Measurements from ENCODE around the gene EXD3.

EXD3 gene

GRCh38 chr9:137317718-137318511 lies 105.0 kb downstream of the EXD3 start:
- DNase-seq (ENCODE audit: low read depth, low spot score) = no peak

- no peak for DNase-seq (ENCODE audit: low read depth, low spot score)
These were observed 105.8 kb downstream of the EXD3 start for GRCh38 chr9:137317021-137317717.

- DNase-seq (ENCODE audit: low read depth, low spot score) = no peak
These were observed 106.7 kb downstream of the EXD3 start for GRCh38 chr9:137316012-137316981.

GRCh38 chr9:137315581-137316011 lies 107.4 kb downstream of the EXD3 start:
- no peak for DNase-seq (ENCODE audit: low read depth, low spot score)

DNA sequence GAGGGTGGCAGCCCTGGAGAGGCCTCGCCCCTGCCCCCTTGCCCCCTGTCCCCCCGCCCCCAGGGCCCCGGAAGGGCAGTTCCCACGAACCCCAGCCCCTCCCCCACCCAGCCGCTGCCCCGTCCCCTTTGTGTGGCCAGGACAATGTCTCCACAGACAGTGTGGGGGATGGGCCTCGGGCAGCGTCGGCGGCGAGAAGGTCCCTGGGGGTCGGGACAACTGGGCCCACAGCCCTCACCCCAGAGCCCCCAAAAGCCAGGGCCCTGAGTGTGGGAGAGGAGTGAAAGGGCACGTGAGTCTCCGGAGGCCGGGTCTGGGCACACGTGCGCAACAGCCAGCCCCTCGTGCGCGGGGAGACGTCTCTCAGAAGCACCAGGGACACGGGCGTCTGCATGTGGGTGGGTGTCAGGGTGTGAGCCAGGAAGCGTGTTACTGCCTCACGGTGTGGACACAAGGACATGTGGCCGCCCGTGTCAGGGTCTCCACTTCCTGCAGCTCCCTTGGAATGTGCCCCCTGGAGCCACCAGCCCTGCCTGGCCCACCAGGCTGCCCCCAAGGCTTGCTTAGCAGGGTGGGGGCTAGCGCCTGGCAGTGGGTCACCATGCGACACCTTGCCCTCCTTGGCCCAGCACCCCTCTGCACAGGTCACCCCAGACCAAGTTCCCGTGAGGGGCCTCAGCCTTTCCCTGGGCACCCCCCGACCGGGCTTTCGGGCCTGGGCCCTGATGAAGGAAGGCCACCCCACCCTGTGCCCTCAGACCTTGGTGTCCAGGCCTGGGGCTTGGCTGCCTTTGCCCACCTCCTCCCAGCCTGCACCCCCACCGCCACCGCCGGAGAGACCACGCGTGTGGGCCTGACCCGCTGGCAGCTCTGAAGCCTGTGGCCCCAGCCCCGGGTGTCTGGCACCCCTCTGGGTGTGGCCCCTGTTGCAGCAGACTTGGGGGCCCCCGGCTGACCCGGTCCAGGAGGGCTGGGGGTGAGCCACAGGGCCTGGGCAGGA lies 108.1 kb downstream of the EXD3 start:
- DNase-seq (ENCODE audit: low read depth, low spot score) = no peak

DNA sequence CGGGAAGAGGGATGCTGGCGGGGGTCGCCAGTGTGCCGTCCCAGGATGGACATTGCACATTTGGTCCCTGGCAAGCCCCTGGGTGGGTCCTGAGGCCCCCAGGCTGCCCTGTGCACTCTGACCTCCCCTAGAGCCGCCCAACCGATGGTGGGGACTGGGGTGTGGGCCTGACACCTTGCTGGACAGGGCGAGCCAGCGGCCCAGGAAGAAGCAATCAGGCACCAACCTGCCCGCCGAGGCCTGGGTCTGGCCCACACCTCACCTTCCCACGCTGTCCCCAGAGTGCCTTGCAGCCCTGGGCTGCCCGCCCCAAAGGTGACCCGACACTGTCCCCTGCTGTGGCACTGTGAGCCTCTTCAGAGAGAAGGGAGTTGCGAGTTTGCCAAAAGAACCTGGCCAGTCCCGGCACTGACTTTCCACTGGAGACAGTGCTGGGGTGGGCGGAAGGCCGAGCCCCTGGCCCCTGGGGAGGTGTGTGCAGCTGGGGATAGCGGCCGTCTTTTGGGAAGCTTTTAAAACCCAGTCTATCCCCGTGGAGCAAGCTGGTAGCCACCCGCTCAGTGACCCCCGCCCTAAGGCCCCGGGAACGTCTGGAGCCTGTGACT lies 108.9 kb downstream of the EXD3 start:
- DNase-seq (ENCODE audit: low read depth, low spot score) = no peak

- DNase-seq (ENCODE audit: low read depth, low spot score) = no peak
These were observed 109.5 kb downstream of the EXD3 start for GRCh38 chr9:137313326-137313936.

DNA sequence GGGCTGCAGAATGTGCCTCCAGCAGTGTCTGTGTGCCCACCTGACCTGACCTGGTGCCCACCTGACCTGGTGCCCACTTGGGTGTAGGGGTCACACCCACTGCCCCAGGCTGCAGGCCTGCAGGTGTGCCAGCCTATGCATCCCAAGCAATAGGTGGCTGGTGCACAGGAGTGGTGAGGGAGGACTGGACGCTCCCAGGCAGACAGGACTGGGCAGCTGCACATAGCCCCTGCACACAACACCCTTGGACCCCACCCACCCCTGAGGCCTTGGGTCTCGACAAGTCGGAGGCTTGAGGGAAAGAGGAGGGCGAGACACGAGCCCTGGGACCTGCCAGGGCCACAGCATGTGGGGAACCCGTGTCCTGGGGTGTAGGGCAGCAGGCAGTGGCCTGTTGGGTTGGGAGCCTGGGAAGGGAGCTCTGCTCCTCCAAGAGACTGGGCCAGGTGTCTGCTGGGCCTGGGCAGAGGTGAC lies 110.1 kb downstream of the EXD3 start:
- DNase-seq (ENCODE audit: low read depth, low spot score) = no peak

DNA sequence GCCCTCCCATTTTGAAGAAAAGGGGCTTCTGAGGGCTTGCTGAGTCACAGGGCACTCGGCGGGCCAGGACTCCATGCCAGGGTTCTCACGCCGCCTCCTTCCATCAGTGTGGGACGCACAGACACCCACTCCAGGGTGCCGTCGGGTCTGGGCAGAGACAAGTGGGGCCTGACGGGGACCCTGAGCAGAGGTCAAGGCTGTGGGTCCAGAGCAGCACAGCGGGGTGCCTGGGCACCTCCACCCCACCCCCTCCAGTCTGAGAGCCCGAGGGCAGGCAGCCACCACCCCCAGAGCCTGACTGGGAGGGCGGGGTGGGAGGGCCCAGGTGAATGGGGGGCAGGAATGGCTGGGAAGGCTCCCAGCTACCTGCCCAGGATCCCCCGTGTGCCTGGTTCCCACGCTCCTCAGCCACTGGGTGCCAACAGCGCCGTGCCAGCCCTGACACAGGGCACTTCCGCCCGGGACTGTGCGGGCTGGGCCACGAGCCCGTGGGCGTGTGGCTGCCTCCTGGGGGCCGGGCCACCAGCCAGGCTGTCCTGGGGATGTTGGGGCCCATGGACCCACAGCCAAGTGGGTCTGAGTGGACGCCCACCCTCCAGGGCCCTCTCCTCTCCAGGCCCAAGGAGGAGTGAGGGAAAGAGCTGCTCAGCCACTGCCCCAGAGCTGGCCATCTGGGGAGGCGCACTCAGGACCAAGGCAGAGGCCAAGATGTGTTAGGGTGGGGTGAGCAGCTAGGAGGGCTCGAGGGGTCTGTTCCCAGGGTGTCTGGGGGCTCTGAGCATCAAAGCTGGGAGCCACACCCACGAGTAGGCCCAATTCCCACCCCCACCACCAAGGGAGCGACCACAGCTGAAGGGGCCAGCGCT lies 110.7 kb downstream of the EXD3 start:
- no peak for DNase-seq (ENCODE audit: low read depth, low spot score)

DNA sequence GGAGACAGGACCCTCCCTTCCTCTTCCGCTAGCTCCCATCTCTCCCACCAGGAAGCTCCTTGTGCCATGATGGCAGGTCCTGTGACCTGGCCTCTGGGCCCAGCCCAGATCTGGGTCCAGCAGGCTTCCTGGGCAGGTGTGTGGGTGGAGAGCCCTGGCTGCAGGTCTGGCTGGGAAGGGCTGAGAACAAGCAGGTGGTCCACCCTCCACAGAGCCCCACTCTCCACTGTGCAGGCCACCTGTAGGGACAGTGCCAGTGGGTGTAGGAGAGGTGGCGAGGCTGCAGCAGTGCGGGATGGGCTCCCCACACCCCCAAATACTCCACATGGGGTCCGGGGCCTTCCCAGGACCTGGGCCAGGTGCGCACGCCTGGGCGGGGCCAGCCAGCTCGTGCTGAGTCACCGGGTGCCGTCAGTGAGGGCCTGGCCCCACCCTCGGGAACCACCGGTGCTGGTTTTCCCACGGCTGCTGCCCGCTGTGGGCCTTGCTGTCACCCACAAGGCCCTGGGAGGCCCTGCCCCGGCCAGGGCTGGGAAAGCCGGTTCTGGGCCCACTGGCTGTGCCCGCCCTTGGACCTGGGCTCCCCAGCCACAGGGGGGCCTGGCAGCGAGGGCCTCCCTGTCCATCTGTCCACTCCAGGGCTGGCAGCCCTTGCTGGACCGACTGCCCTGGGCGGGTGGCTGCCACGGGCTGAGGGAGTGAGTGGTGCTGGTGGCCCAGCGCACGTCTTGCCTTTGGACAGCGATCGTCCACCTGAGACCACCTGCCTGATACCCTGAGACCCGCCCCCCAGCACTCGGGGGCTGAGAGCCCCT lies 111.6 kb downstream of the EXD3 start:
- no peak for DNase-seq (ENCODE audit: low read depth, low spot score)

GRCh38 chr9:137310189-137311052 lies 112.5 kb downstream of the EXD3 start:
- no peak for DNase-seq (ENCODE audit: low read depth, low spot score)

DNA sequence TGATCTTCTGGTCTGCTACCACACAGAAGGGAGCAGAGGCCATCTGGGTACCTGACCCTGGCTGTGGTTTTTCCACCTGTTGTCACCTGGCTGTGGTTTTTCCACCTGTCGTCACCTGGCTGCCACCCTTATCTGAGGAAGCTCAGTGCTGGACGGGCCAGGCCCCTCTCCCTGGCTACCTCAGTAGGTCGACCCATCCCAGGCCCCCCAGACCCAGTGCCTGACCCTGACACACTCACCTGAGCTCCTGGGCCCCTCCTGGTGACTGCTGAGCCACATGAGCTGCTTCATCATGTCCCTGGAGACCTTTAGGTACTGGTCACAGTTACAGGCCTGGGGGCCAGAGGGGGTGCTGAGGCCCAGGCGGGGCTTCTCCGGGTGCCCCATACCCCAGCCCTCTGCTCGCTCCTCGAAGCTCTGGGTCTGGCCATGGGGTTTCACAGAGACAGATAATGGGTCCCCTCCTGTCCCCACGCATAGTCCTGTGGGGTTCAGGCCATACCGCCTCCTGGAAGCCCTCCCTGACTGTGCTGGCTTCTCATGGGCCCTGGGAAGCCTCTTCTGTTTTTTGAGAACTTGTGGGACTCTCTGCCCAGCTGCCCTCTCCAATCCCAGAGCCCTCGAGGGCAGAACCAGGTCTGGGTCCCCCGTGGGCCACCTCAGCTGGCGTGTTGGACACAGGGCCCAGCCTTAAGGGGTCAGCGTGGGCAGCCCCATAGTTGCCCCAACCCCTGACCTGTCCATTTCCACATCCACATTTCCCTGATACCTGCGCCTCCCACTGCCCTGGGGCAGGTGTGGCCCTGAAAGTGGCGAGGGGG lies 113.4 kb downstream of the EXD3 start:
- no peak for DNase-seq (ENCODE audit: low read depth, low spot score)

DNA sequence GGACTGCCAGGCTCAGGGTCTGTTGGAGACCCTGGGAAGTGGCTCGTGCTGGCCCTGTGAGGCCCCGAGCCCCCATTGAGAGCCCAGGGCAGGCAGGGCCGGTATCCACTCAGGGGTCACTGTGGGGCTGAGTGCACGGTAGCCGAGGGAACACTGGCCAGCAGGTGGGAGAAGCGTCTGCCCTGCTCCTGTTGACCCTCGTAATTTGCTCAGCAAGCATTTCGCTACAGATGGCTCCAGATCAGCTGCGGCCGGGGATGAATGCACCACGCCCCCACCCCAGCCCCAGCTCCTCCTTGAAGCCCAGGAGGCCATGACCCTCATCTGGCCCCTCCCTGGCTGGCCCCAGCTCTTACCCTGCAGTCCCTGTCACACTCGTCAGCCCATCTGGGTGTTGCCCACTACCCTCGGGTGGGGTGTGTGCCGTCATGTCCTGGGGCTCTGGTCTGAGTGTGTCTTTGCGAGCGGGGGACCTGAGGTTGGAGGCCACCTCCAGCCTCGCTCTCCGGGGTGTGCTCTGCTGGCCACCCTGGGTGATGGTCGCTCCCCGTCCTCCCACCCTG lies 114.8 kb downstream of the EXD3 start:
- DNase-seq (ENCODE audit: low read depth, low spot score) = no peak

GRCh38 chr9:137307255-137308056 lies 115.5 kb downstream of the EXD3 start:
- DNase-seq (ENCODE audit: low read depth, low spot score) = no peak

GRCh38 chr9:137306850-137307254 lies 116.1 kb downstream of the EXD3 start:
- no peak for DNase-seq (ENCODE audit: low read depth, low spot score)

All from activated CD4-positive, CD25-positive, alpha-beta regulatory T cell treated with anti-CD3 and anti-CD28 coated beads, Interleukin-2, amount 50 U/mL, for 16 hours (primary cell).